ENCODE measurements around the gene ACSM4.
"Not testable (repeated sequence)": the region's sequence is repeated elsewhere in the genome, so short reads cannot be mapped to it uniquely, and the experiment has no call there.

The ACSM4 gene

DNA sequence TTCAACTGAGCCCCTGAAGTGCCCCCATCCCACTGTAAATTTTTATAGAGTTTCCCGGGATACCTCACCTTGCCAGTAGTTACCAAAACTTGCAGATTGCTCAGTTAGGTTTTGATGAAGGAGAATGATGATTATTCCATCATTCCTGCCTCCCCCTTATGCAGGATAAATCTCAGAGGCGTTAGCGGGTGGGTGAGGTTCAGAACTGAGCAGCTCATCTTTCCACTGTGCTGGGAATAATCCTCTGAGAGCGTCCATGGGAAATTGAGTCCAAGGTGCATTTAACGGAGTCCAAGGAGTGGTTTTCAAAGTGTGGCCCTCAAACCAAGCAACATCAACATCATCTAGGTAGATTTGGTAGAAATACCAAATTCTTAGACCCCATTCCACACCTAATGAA is 18.7 kb downstream of the ACSM4 start:
- no peak for DNase-seq (ENCODE audit: low read depth, low spot score)

DNA sequence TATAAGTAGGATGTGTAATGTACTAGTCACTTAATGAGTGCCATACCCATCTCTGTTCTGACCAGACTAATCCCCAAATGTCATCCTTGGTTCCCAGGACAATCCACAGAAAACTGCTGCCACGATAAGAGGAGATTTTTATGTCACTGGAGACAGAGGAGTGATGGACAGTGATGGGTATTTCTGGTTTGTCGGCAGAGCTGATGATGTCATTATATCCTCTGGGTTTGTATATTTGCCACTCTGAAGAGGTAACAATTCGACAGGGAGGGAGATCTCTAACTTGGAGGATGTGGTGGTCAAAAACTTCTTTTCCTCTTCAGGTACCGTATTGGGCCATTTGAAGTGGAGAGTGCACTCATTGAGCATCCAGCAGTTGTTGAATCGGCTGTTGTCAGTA is 20.3 kb downstream of the ACSM4 start:
- H3K4me3 ChIP-seq (ENCODE audit: low read length), result no peak overlapping the region
- no peak for DNase-seq (ENCODE audit: low read depth, low spot score)

More for the DNA sequence above, 18.7 kb downstream of the ACSM4 start:
- H3K4me3 ChIP-seq (ENCODE audit: low read length), result no peak overlapping the region

- H3K4me3 ChIP-seq (ENCODE audit: low read length), result no peak overlapping the region
- no peak for DNase-seq (ENCODE audit: low read depth, low spot score)
Measured at GRCh38 chr12:7327918-7328317, 24.0 kb downstream of the ACSM4 start.

DNA sequence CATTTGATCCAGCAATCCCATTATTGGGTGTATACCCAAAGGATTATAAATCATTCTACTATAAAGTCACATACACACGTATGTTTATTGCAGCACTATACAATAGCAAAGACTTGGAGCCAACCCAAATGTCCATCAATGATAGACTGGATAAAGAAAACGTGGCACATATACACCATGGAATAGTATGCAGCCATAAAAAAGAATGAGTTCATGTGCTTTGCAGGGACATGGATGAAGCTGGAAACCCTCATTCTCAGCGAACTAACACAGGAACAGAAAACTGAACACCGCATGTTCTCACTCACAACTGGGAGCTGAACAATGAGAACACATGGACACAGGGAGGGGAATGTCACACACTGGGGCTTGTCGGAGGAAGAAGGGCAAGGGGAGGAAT is 33.9 kb downstream of the ACSM4 start:
- not testable (repeated sequence) for DNase-seq (ENCODE audit: low read depth, low spot score); H3K4me3 ChIP-seq (ENCODE audit: low read length)

DNA sequence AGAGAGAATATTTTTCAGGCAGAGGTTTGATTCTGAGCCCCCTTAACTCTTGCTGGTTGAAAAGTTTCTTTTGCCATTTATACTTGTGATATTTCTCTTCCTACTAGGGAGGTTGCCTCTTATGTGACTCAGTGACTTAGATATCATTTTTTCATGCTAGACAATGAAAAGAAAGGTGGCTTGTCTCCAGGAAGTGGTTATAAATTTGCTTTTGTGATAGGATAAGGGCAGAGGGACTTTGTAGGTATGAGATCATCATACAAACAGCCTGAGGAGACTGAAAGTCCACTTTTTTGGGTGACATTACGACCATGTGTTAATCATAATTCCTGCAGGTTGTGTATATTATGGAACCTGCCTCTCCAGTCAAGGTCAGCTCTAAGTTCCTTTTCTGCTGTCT is 35.8 kb downstream of the ACSM4 start:
- DNase-seq (ENCODE audit: low read depth, low spot score), result peak; percentile 33
- H3K4me3 ChIP-seq (ENCODE audit: low read length), result no peak overlapping the region

DNA sequence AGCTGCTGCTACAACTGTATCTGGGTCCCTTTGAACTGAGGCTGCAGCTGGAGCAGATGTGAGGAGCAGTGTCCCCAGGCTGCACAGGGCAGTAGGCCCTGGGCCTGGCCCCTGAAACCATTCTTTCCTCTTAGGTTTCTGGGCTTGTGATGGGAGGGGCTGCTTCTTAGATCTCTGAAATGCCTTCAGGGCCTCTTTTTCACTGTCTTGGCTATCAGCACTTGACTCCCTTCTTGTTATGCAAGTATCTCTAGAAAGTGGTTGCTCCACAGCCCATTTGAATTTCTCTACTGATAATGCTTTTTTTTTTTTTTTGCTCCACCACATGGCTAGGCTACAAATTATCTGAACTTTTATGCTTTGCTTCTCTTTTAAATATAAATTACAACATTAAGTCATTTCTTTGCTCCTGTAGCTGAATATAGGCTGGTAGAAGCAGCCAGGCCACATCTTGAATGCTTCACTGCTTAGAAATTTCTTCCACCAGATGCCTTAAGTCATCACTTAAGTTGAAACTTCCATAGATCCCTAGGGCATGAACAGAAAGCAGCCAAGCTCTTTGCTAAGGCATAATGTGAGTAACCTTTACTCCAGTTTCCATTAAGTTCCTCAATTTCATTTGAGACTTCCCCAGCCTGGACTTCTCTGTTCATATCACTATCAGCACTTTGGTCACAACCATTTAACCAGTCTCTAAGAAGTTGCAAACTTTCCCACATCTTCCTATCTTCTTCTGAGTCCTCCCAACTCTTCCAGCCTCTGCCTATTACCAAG is 41.1 kb downstream of the ACSM4 start:
- DNase-seq (ENCODE audit: low read depth, low spot score), result peak; percentile 58
- H3K4me3 ChIP-seq (ENCODE audit: low read length), result no peak overlapping the region

GRCh38 chr12:7346551-7347225 is 42.8 kb downstream of the ACSM4 start:
- no peak overlapping the region; the same call in 1 of the 2 replicates for H3K4me3 ChIP-seq (ENCODE audit: low read length)
- DNase-seq (ENCODE audit: low read depth, low spot score), result peak; percentile 78

GRCh38 chr12:7349418-7349817 is 45.5 kb downstream of the ACSM4 start:
- no peak overlapping the region for H3K4me3 ChIP-seq (ENCODE audit: low read length)
- no peak for DNase-seq (ENCODE audit: low read depth, low spot score)

DNA sequence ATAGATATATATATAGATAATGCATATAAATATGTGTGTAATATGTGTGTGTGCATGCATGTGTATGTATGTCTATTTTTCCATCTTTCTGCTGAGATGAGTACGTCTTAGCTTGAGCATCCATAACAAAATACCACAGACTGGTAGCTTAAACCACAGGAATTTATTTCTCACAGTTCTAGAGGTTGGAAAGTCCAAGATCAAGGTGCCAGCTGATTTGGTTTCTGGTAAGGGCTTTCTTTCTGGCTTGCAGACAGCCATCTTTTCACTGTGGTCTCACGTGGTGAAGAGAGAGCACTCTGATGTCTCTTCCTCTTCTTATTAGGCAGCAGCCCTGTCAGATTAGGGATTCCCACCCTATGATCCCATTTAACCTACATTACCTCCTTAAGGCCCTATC is 47.3 kb downstream of the ACSM4 start:
- H3K4me3 ChIP-seq (ENCODE audit: low read length), result no peak overlapping the region
- peak; percentile 44 for DNase-seq (ENCODE audit: low read depth, low spot score)

- no peak for DNase-seq (ENCODE audit: low read depth, low spot score)
- H3K4me3 ChIP-seq (ENCODE audit: low read length), result no peak overlapping the region
Measured at GRCh38 chr12:7352661-7353060, 48.8 kb downstream of the ACSM4 start.

DNA sequence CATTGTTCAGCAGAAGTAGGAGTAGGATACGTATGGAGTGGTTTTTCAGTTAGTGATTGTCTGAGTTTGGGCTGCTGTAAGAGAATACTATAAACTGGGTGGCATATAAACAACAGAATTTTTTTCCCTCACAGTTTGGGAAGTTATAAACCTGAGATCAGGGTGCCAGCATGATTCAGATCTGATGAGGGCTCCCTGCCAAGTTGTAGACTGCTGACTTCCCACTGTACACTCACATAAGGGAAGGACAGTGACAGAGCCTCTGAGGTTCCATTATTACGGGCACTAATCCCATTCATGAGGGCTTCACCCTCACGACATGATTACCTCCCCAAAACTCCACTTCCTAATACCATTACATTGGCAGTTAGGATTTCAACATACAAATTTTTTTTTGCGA is 50.7 kb downstream of the ACSM4 start:
- no peak for DNase-seq (ENCODE audit: low read depth, low spot score)
- H3K4me3 ChIP-seq (ENCODE audit: low read length), result no peak overlapping the region

DNA sequence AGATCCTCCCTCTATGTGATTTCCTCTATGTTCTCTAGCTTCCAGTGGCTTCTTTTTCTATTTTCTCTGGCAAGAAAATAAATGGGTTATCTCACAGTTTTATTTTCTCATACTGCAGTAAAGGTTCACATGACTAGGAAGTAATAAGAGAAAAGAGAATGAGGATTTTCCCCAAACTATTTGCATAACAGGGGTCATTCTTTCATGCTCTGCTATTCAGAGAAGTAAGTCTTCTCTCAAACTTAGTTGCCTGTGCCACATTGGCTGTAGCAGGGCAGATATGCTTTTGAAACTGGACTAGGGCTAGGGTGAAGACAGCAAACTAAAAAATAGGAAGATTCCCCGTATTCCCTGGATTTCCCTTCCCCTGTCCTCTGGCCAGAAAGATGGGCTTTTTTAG is 57.4 kb downstream of the ACSM4 start:
- no peak for DNase-seq (ENCODE audit: low read depth, low spot score)
- H3K4me3 ChIP-seq (ENCODE audit: low read length), result no peak overlapping the region

DNA sequence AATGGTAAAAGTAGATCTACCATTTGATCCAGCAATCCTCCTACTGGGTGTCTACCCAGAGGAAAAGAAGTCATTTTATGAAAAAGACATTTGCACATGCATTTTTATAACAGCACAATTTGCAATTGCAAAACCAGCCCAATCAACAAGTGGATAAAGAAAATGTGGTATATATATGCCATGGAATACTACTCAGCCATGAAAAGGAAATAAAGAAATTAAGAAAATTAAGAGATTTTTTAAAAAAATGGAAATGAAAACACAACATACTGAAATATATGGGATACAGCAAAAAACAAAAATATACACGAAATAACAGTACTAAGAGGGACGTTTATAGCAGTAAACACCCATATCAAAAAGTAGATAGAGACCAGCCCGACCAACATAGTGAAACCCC is 58.9 kb downstream of the ACSM4 start:
- H3K4me3 ChIP-seq (ENCODE audit: low read length), result no peak overlapping the region
- no peak for DNase-seq (ENCODE audit: low read depth, low spot score)

GRCh38 chr12:7369274-7369729 is 65.4 kb downstream of the ACSM4 start:
- H3K4me3 ChIP-seq (ENCODE audit: low read length), result no peak overlapping the region
- no peak for DNase-seq (ENCODE audit: low read depth, low spot score)

GRCh38 chr12:7373226-7373625 is 69.4 kb downstream of the ACSM4 start:
- H3K4me3 ChIP-seq (ENCODE audit: low read length), result no peak overlapping the region
- DNase-seq (ENCODE audit: low read depth, low spot score), result no peak

- H3K4me3 ChIP-seq (ENCODE audit: low read length), result no peak overlapping the region
- peak; percentile 6 for DNase-seq (ENCODE audit: low read depth, low spot score)
Measured at GRCh38 chr12:7374423-7375144, 70.7 kb downstream of the ACSM4 start.

- no peak for DNase-seq (ENCODE audit: low read depth, low spot score)
- H3K4me3 ChIP-seq (ENCODE audit: low read length), result no peak overlapping the region
Measured at GRCh38 chr12:7375145-7375543, 71.3 kb downstream of the ACSM4 start.

GRCh38 chr12:7376196-7376595 is 72.3 kb downstream of the ACSM4 start:
- H3K4me3 ChIP-seq (ENCODE audit: low read length), result no peak overlapping the region
- no peak for DNase-seq (ENCODE audit: low read depth, low spot score)
